PC-9 (cell line): Measurements from ENCODE around the gene KIFC3. TPM values are rescaled to one million over a fixed set of nuclear protein-coding genes. Genes with fewer than 3 reads are reported as not detected.

Source experiments
- BruUV-seq: library from RNA; stranded (reverse); fragments of 400-500 nt; replicated peaks from 2 replicates; lab custom pipeline; 2021; lab: Mats Ljungman, UMichigan
- CTCF ChIA-PET: fragments of 300-600 bp; sonication (Branson Sonifier 250); formaldehyde crosslinking; loops from one replicate; lab custom pipeline; 2022; ENCODE audit warnings: antibody characterized with exemption; lab: Charles Lee
- POLR2A ChIA-PET: fragments of 300-600 bp; sonication (Branson Sonifier 250); formaldehyde crosslinking; loops from one replicate; lab custom pipeline; 2022; ENCODE audit warnings: antibody characterized with exemption; ENCODE audit not compliant: unreplicated experiment; lab: Charles Lee
- DNase-seq, 2 experiments: peaks; one replicate each; pipeline versions ENCODE4 v3.0.0 to v3.0.0-alpha.2; 2015 to 2022; ENCODE audit warnings: mixed read lengths in 1 of 2
- H2AFZ ChIP-seq: fragments of 200-600 bp; sonication (generic); 2 replicates; pipeline ENCODE4 v1.8.1; 2017; ENCODE audit warnings: antibody characterized with exemption
- H3F3A ChIP-seq: fragments of 200-600 bp; sonication (generic); 2 replicates; pipeline ENCODE4 v1.8.1; 2017; ENCODE audit warnings: antibody characterized with exemption, mild to moderate bottlenecking, low read depth; ENCODE audit not compliant: insufficient read depth
- H3K27ac ChIP-seq: fragments of 200-600 bp; sonication (generic); 2 replicates; pipeline ENCODE4 v1.6.1; 2016; ENCODE audit warnings: mixed run types
- H3K27me3 ChIP-seq: fragments of 200-600 bp; sonication (generic); 2 replicates; pipeline ENCODE4 v1.6.1; 2016; ENCODE audit warnings: low read depth, mixed run types; ENCODE audit not compliant: insufficient read depth
- H3K36me3 ChIP-seq: fragments of 200-600 bp; sonication (generic); 2 replicates; pipeline ENCODE4 v1.6.1; 2016; ENCODE audit warnings: low read depth, mixed run types
- H3K4me1 ChIP-seq: fragments of 200-600 bp; sonication (generic); replicated peaks from 2 replicates; pipeline ENCODE4 v1.6.1; 2016; ENCODE audit warnings: mixed run types; ENCODE audit not compliant: insufficient read depth
- H3K4me2 ChIP-seq: fragments of 200-600 bp; sonication (generic); 2 replicates; pipeline ENCODE4 v1.6.1; 2017; ENCODE audit warnings: mixed run types
- H3K4me3 ChIP-seq: fragments of 200-600 bp; sonication (generic); 2 replicates; pipeline ENCODE4 v1.6.1; 2016; ENCODE audit warnings: mixed run types
- H3K79me2 ChIP-seq: fragments of 200-600 bp; sonication (generic); 2 replicates; pipeline ENCODE4 v1.6.1; 2017; ENCODE audit warnings: low read depth, mixed run types
- H3K9me2 ChIP-seq: fragments of 200-600 bp; sonication (generic); 2 replicates; pipeline ENCODE4 v1.8.1; 2017; ENCODE audit warnings: mild to moderate bottlenecking; ENCODE audit not compliant: insufficient read depth
- H3K9me3 ChIP-seq: fragments of 200-600 bp; sonication (generic); 2 replicates; pipeline ENCODE4 v1.8.1; 2016; ENCODE audit warnings: low read depth; ENCODE audit not compliant: insufficient read depth
- H4K20me1 ChIP-seq: fragments of 200-600 bp; sonication (generic); 2 replicates; pipeline ENCODE4 v1.8.1; 2017; ENCODE audit not compliant: insufficient read depth
- EZH2 ChIP-seq: fragments of 200-600 bp; sonication (generic); IDR thresholded peaks from 2 replicates; pipeline ENCODE4 v1.8.0; 2017; ENCODE audit warnings: antibody characterized with exemption, low read depth
- intact Hi-C: fragments of 100-400 bp; cut with micrococcal nuclease; formaldehyde crosslinking; loops from one replicate; pipeline ENCODE4 v1.10.0; 2022; ENCODE audit not compliant: unreplicated experiment
- total RNA-seq: library from RNA; stranded (reverse); gene quantifications from 2 replicates; pipeline ENCODE4 v1.2.3, GENCODE V29; 2021
- TF ChIP-seq, protein P1 (sequence below): fragments of 200-600 bp; sonication (generic); conservative IDR thresholded peaks from 2 replicates; pipeline ENCODE4 v1.6.1; 2017; ENCODE audit warnings: mixed run types, antibody characterized with exemption, mild to moderate bottlenecking, moderate library complexity

The KIFC3 gene
- total RNA-seq, 1 experiment from 2014 or later: 52.5 TPM

DNA sequence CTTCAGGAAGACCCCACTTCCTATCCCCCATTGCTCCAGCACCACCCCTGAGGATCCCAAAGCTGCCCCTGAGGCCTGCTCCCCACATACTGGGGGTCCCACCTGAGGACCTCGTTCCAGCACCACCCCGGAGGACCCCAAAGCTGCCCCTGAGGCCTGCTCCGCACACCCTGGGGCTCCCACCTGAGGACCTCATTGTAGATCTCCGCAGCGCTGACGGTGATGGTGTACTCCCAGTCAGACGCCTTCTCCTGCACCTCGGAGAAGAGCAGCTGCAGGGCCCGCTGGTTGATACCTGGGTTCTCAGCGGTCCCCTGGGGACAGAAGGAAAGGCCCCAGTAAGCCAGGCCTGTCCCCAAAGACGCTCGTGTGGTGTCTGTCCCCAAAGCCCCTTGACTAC lies 40.3 kb downstream of the KIFC3 start:
- intact Hi-C loops: no loop called here
- Histone ChIP-seq H3F3A (peaks cover 12% of the 10 kb centered on the region; the same call in 1 of the 2 replicates), H3K27me3 (no peaks in the 10 kb centered on the region), H3K9me3 (no peaks in the 10 kb centered on the region), H3K4me3 (no peak overlapping the region), H3K4me1 (peaks cover 32% of the 10 kb centered on the region), H2AFZ (no peak overlapping the region), H3K4me2 (no peak overlapping the region), H3K27ac (no peak overlapping the region), H3K9me2 (no peaks in the 10 kb centered on the region), H3K36me3 (no peaks in the 10 kb centered on the region; the same call in 1 of the 2 replicates), H4K20me1 (peaks cover 1% of the 10 kb centered on the region; the same call in 1 of the 2 replicates), H3K79me2 (no peaks in the 10 kb centered on the region)
- POLR2A ChIA-PET: no interaction called here
- DNase-seq: no peak
- CTCF ChIA-PET: no interaction called here
- BruUV-seq: no TSS peak
- no peak for TF ChIP-seq EZH2
- TF ChIP-seq, protein P1, sequence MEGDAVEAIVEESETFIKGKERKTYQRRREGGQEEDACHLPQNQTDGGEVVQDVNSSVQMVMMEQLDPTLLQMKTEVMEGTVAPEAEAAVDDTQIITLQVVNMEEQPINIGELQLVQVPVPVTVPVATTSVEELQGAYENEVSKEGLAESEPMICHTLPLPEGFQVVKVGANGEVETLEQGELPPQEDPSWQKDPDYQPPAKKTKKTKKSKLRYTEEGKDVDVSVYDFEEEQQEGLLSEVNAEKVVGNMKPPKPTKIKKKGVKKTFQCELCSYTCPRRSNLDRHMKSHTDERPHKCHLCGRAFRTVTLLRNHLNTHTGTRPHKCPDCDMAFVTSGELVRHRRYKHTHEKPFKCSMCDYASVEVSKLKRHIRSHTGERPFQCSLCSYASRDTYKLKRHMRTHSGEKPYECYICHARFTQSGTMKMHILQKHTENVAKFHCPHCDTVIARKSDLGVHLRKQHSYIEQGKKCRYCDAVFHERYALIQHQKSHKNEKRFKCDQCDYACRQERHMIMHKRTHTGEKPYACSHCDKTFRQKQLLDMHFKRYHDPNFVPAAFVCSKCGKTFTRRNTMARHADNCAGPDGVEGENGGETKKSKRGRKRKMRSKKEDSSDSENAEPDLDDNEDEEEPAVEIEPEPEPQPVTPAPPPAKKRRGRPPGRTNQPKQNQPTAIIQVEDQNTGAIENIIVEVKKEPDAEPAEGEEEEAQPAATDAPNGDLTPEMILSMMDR: no peak

DNA sequence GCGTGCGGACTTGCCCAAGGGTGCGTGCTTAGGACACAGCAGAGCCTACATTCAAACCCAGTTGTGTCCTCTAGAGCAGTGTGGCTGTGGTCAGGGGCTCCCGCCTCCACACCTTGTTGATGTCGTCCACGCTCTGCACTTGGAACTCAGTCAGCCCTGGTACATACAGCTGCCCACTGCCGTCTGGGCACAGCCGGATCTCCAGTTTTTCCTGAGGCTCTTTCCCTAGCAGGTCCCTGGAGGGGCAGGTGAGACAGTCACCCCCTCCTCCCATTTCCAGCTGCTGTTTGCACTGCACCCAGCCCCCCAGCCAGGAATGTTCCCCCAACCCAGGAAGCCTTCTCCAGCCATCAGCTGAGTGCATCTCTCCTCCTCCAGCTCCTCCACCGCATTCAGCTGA lies 41.0 kb downstream of the KIFC3 start:
- H3K27ac ChIP-seq: no peak overlapping the region
- peaks cover 5% of the 10 kb centered on the region; the same call in 1 of the 2 replicates for H4K20me1 ChIP-seq
- H3K4me2 ChIP-seq: no peak overlapping the region
- no TSS peak for BruUV-seq
- H3K79me2 ChIP-seq: no peaks in the 10 kb centered on the region
- no peak overlapping the region for H3K4me3 ChIP-seq
- H3K9me2 ChIP-seq: no peaks in the 10 kb centered on the region
- no peaks in the 10 kb centered on the region for H3K9me3 ChIP-seq
- POLR2A ChIA-PET: no interaction called here
- DNase-seq: no peak
- no peaks in the 10 kb centered on the region for H3K27me3 ChIP-seq
- CTCF ChIA-PET: interaction anchor here (0.5 kb wide), 1 partner anchor 183 kb away, joined by 3 read pairs; no protein-coding TSS in a partner anchor
- no peak for TF ChIP-seq EZH2
- TF ChIP-seq, protein P1: no peak
- peaks cover 32% of the 10 kb centered on the region for H3K4me1 ChIP-seq
- intact Hi-C loops: no loop called here
- H2AFZ ChIP-seq: no peak overlapping the region
- no peaks in the 10 kb centered on the region; the same call in 1 of the 2 replicates for H3K36me3 ChIP-seq
- H3F3A ChIP-seq: peaks cover 12% of the 10 kb centered on the region; the same call in 1 of the 2 replicates

DNA sequence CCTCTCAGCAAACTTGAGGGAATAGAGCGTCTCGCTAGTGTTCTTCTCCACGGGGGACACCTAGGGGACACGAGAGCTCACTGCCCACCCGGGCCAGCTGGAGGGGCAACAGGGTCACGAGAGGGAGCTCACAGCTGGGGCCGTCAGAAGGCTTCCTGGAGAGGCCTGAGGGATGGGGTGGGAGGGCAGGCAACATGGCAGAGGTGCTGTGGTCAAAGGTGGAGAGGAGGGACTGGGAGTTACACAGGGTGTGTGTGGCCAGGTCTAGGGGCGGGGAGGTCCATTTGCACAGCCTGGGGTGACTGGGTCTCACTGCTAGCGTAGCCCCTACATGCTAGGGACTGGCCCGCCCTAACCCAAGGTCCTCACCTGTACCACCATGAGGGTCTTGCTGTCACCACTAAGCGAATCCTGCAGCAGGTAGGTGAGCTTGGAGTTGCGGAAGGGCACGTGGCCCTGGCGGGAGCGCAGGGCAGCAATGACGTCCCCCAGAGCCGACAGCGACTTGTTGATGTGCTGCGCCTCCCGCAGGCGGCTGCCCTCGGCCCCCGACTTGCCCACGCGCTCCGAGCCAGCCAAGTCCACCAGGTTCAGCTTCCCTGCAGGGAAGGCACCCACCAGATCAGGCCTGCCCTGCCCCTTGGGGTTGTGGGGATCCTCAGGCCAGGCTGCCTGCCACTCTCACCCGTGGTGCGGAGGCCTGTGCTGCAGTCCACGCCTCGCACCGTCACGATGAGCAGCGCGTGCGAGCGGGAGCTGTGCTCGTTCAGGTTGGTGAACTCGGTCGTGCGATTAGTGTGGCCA lies 41.7 kb downstream of the KIFC3 start:
- Histone ChIP-seq H3K4me1 (peaks cover 32% of the 10 kb centered on the region), H3K36me3 (no peaks in the 10 kb centered on the region; the same call in 1 of the 2 replicates), H3K9me3 (no peaks in the 10 kb centered on the region), H3K9me2 (no peaks in the 10 kb centered on the region), H3K79me2 (no peaks in the 10 kb centered on the region), H2AFZ (no peak overlapping the region), H3K27me3 (no peaks in the 10 kb centered on the region), H4K20me1 (peaks cover 5% of the 10 kb centered on the region; the same call in 1 of the 2 replicates), H3K27ac (no peak overlapping the region), H3F3A (peaks cover 12% of the 10 kb centered on the region; the same call in 1 of the 2 replicates), H3K4me2 (peak overlapping the region; percentile 15; the same call in 1 of the 2 replicates), H3K4me3 (no peak overlapping the region)
- no peak for DNase-seq
- TF ChIP-seq, protein P1: no peak
- TF ChIP-seq EZH2: no peak
- CTCF ChIA-PET: interaction anchor here (0.5 kb wide), 2 partner anchors 15 to 184 kb away, joined by 3 read pairs; no protein-coding TSS in a partner anchor
- POLR2A ChIA-PET: no interaction called here
- intact Hi-C loops: no loop called here
- no TSS peak for BruUV-seq
